ENCODE results near the gene C1GALT1C1L. TPM values are rescaled to one million over a fixed set of nuclear protein-coding genes. Genes with fewer than 3 reads are reported as not detected.

Gene C1GALT1C1L
- total and polyA plus RNA-seq, 2 of the 13 experiments (the other 11 are each of a cell fraction or from before 2014, with no cell fraction given) = 1.3 to 2.4 TPM

DNA sequence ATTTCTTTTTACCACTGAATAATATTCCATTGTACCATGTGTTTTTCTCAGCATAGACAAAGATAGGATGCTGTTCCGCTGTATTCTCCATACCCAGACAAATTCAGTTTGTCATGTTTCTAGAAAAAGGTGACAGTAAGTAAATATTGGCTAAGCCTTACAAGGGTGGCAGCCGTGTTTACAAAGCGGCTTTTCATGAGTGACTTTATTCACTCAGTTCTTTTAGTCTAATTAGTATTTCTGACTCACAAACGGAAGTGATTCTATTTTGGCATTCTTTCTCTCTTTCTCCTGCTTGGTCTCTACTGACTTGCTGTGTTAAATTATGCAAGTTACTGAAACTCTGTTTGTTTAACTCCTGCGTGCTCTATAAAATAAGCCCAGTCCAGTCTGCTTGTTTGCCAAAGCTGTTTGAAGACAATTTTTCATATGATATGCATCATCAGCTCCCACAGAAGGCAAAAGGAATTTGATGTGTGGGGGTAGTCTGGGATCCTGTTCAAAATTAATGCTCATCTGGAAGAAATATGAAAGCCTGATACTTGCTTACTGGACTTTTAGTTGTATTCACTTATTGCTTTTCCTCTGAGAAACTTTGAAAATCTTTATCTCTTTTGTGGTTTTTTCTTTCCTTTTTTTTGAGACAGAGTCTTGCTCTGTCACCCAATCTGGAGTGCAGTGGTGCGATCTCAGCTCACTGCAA lies 41.5 kb downstream of the C1GALT1C1L start (continued):
- TF ChIP-seq ETV5 (CRISPR knock-in tag; IDR thresholded peaks at IDR 0.05; ENCODE audit: borderline replicate concordance) (peak; percentile 95), TOE1 (CRISPR knock-in tag; IDR thresholded peaks at IDR 0.05) (peak; percentile 86; the same call in 1 of the 2 replicates), ZNF563 (CRISPR knock-in tag; IDR thresholded peaks at IDR 0.05) (no peak), ZNF670 (CRISPR knock-in tag; IDR thresholded peaks at IDR 0.05; ENCODE audit: borderline replicate concordance) (no peak), ISL2 (CRISPR knock-in tag; IDR thresholded peaks at IDR 0.05) (peak; percentile 93), PRMT3 (CRISPR knock-in tag; IDR thresholded peaks at IDR 0.05; ENCODE audit: borderline replicate concordance, low read depth) (no peak), KDM1A (CRISPR knock-in tag; IDR thresholded peaks at IDR 0.05) (no peak), BCL6 (CRISPR knock-in tag; IDR thresholded peaks at IDR 0.05) (peak; percentile 97), ZFP37 (CRISPR knock-in tag; IDR thresholded peaks at IDR 0.05; ENCODE audit: borderline replicate concordance) (no peak), ZNF234 (CRISPR knock-in tag; conservative IDR thresholded peaks at IDR 0.05) (no peak), FIP1L1 (IDR thresholded peaks at IDR 0.05; ENCODE audit: borderline replicate concordance, insufficient read depth, low read depth, low read length) (no peak), KLF11 (CRISPR knock-in tag; IDR thresholded peaks at IDR 0.05) (peak; percentile 39; the same call in 1 of the 2 replicates), ZSCAN9 (CRISPR knock-in tag; IDR thresholded peaks at IDR 0.05; ENCODE audit: borderline replicate concordance) (peak; percentile 75), ZNF180 (CRISPR knock-in tag; IDR thresholded peaks at IDR 0.05; ENCODE audit: borderline replicate concordance, low read depth) (no peak), ZNF17 (CRISPR knock-in tag; IDR thresholded peaks at IDR 0.05) (no peak), EZH2 (conservative IDR thresholded peaks at IDR 0.05; ENCODE audit: low read depth, low read length) (no peak), SRSF1 (optimal IDR thresholded peaks at IDR 0.05; ENCODE audit: low read depth, low read length) (no peak), ZSCAN31 (CRISPR knock-in tag; IDR thresholded peaks at IDR 0.05; ENCODE audit: low read depth) (no peak)
- TF ChIP-seq, protein P1, sequence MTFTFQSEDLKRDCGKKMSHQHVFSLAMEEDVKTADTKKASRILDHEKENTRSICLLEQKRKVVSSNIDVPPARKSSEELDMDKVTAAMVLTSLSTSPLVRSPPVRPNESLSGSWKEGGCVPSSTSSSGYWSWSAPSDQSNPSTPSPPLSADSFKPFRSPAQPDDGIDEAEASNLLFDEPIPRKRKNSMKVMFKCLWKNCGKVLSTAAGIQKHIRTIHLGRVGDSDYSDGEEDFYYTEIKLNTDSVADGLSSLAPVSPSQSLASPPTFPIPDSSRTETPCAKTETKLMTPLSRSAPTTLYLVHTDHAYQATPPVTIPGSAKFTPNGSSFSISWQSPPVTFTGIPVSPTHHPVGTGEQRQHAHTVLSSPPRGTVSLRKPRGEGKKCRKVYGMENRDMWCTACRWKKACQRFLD (CRISPR knock-in tag; IDR thresholded peaks at IDR 0.05; ENCODE audit: borderline replicate concordance) = no peak
- TF ChIP-seq, protein P2, sequence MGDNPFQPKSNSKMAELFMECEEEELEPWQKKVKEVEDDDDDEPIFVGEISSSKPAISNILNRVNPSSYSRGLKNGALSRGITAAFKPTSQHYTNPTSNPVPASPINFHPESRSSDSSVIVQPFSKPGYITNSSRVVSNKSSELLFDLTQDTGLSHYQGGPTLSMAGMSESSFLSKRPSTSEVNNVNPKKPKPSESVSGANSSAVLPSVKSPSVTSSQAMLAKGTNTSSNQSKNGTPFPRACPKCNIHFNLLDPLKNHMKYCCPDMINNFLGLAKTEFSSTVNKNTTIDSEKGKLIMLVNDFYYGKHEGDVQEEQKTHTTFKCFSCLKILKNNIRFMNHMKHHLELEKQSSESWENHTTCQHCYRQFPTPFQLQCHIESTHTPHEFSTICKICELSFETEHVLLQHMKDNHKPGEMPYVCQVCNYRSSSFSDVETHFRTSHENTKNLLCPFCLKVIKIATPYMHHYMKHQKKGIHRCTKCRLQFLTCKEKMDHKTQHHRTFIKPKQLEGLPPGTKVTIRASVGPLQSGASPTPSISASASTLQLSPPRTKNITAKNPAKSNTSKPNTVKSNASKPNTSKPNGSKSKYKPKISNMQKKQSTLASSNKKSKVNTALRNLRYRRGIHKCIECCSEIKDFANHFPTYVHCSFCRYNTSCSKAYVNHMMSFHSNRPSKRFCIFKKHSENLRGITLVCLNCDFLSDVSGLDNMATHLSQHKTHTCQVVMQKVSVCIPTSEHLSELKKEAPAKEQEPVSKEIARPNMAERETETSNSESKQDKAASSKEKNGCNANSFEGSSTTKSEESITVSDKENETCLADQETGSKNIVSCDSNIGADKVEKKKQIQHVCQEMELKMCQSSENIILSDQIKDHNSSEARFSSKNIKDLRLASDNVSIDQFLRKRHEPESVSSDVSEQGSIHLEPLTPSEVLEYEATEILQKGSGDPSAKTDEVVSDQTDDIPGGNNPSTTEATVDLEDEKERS (CRISPR knock-in tag; IDR thresholded peaks at IDR 0.05) = no peak
- TF ChIP-seq, protein P3, sequence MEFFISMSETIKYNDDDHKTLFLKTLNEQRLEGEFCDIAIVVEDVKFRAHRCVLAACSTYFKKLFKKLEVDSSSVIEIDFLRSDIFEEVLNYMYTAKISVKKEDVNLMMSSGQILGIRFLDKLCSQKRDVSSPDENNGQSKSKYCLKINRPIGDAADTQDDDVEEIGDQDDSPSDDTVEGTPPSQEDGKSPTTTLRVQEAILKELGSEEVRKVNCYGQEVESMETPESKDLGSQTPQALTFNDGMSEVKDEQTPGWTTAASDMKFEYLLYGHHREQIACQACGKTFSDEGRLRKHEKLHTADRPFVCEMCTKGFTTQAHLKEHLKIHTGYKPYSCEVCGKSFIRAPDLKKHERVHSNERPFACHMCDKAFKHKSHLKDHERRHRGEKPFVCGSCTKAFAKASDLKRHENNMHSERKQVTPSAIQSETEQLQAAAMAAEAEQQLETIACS (CRISPR knock-in tag; IDR thresholded peaks at IDR 0.05) = no peak
- TF ChIP-seq, protein P4, sequence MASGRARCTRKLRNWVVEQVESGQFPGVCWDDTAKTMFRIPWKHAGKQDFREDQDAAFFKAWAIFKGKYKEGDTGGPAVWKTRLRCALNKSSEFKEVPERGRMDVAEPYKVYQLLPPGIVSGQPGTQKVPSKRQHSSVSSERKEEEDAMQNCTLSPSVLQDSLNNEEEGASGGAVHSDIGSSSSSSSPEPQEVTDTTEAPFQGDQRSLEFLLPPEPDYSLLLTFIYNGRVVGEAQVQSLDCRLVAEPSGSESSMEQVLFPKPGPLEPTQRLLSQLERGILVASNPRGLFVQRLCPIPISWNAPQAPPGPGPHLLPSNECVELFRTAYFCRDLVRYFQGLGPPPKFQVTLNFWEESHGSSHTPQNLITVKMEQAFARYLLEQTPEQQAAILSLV (CRISPR knock-in tag; IDR thresholded peaks at IDR 0.05; ENCODE audit: borderline replicate concordance) = no peak
- TF ChIP-seq, protein P5, sequence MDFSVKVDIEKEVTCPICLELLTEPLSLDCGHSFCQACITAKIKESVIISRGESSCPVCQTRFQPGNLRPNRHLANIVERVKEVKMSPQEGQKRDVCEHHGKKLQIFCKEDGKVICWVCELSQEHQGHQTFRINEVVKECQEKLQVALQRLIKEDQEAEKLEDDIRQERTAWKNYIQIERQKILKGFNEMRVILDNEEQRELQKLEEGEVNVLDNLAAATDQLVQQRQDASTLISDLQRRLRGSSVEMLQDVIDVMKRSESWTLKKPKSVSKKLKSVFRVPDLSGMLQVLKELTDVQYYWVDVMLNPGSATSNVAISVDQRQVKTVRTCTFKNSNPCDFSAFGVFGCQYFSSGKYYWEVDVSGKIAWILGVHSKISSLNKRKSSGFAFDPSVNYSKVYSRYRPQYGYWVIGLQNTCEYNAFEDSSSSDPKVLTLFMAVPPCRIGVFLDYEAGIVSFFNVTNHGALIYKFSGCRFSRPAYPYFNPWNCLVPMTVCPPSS (IDR thresholded peaks at IDR 0.05) = no peak
